SK-N-SH (cell line): ENCODE data around the gene HOXA4. TPM values are rescaled to one million over a fixed set of nuclear protein-coding genes. Genes with fewer than 3 reads are reported as not detected.

Experiments used
- CTCF ChIA-PET: fragments of 300-600, 350-600 bp; formaldehyde crosslinking; extraction: SDS; loops from one replicate; lab custom pipeline; 2021; lab: Yijun Ruan, JAX
- POLR2A ChIA-PET: fragments of 350-600 bp; sonication (Branson Sonifier 250); formaldehyde crosslinking; extraction: SDS; loops from one replicate; lab custom pipeline; 2020; ENCODE audit warnings: antibody characterized with exemption, inconsistent platforms; lab: Yijun Ruan, JAX
- DNase-seq: peaks from one replicate; pipeline ENCODE4 v3.0.0; 2012
- H2AFZ ChIP-seq: fragments of 200-600 bp; sonication (generic); 2 replicates; pipeline ENCODE4 v1.8.1; 2016; ENCODE audit warnings: antibody characterized with exemption, mild to moderate bottlenecking, low read depth
- H3F3A ChIP-seq: fragments of 200-600 bp; sonication (generic); replicated peaks from 2 replicates; pipeline ENCODE3; 2016; ENCODE audit warnings: antibody characterized with exemption, mild to moderate bottlenecking; ENCODE audit not compliant: insufficient read depth
- H3K27ac ChIP-seq, 2 experiments: fragments of 200-500 bp in 1 of 2; fragments of 200-600 bp in 1 of 2; sonication (Bioruptor generic) in 1 of 2; sonication (generic), shearing (Covaris generic) in 1 of 2; 2 replicates each; pipeline versions ENCODE4 v1.5.1 to v1.6.1; 2014 to 2016; ENCODE audit warnings: low read depth in 2 of 2, inconsistent platforms in 1 of 2, low read length in 1 of 2, mild to moderate bottlenecking in 1 of 2, mixed read lengths in 1 of 2
- H3K27me3 ChIP-seq: fragments of 200-600 bp; sonication (generic), shearing (Covaris generic); 2 replicates; pipeline ENCODE4 v1.6.1; 2016; ENCODE audit warnings: mixed run types; ENCODE audit not compliant: insufficient read depth
- H3K36me3 ChIP-seq, 2 experiments: fragments of 200-500 bp in 1 of 2; fragments of 200-600 bp in 1 of 2; sonication (Bioruptor generic) in 1 of 2; sonication (generic) in 1 of 2; replicated peaks in 1 of 2; 2 replicates each; pipeline versions ENCODE3 to v1.5.1; 2014 to 2016; ENCODE audit warnings: low read length in 1 of 2, mild to moderate bottlenecking in 1 of 2; ENCODE audit not compliant: insufficient read depth in 2 of 2, control insufficient read depth in 1 of 2
- H3K4me1 ChIP-seq, 2 experiments: fragments of 200-500 bp in 1 of 2; fragments of 200-600 bp in 1 of 2; sonication (Bioruptor generic) in 1 of 2; sonication (generic), shearing (Covaris generic) in 1 of 2; 2 replicates each; pipeline versions ENCODE4 v1.5.1 to v1.6.1; 2014 to 2016; ENCODE audit warnings: low read depth in 1 of 2, low read length in 1 of 2, mixed run types in 1 of 2; ENCODE audit not compliant: insufficient read depth in 2 of 2, control insufficient read depth in 1 of 2
- H3K4me2 ChIP-seq: fragments of 200-600 bp; sonication (generic), shearing (Covaris generic); 2 replicates; pipeline ENCODE4 v1.6.1; 2017; ENCODE audit warnings: mixed run types
- H3K4me3 ChIP-seq, 2 experiments: fragments of 200-500 bp in 1 of 2; fragments of 200-600 bp in 1 of 2; sonication (Bioruptor generic) in 1 of 2; sonication (generic), shearing (Covaris generic) in 1 of 2; 2 replicates each; pipeline versions ENCODE4 v1.5.1 to v1.8.1; 2014 to 2016; ENCODE audit warnings: low read depth in 2 of 2, inconsistent platforms in 1 of 2, low read length in 1 of 2, mild to moderate bottlenecking in 1 of 2, mixed read lengths in 1 of 2, moderate library complexity in 1 of 2
- H3K79me2 ChIP-seq: fragments of 200-600 bp; sonication (generic); 2 replicates; pipeline ENCODE4 v1.8.1; 2017; ENCODE audit warnings: mild to moderate bottlenecking; ENCODE audit not compliant: insufficient read depth
- H3K9ac ChIP-seq: fragments of 200-600 bp; sonication (generic); 2 replicates; pipeline ENCODE4 v1.6.1; 2017; ENCODE audit warnings: mixed run types
- H3K9me2 ChIP-seq: fragments of 200-600 bp; sonication (generic); 2 replicates; pipeline ENCODE4 v1.6.1; 2017; ENCODE audit warnings: mixed run types
- H3K9me3 ChIP-seq: fragments of 200-600 bp; sonication (generic); 2 replicates; pipeline ENCODE4 v1.6.1; 2017; ENCODE audit warnings: mixed run types, mild to moderate bottlenecking, moderate library complexity
- H4K20me1 ChIP-seq: fragments of 200-600 bp; sonication (generic); 2 replicates; pipeline ENCODE4 v1.6.1; 2017; ENCODE audit warnings: mild to moderate bottlenecking, mixed run types; ENCODE audit not compliant: insufficient read depth
- EP300 ChIP-seq, 2 experiments: IDR thresholded peaks; 2 replicates each; pipeline versions ENCODE4 v1.4.0 to v1.6.1; 2012; ENCODE audit warnings: borderline replicate concordance in 1 of 2, low read depth in 1 of 2, low read length in 1 of 2
- FOSL2 ChIP-seq: IDR thresholded peaks from 2 replicates; pipeline ENCODE4 v1.4.0; 2012; ENCODE audit warnings: low read depth, mild to moderate bottlenecking, moderate library complexity, borderline replicate concordance
- FOXM1 ChIP-seq: IDR thresholded peaks from 2 replicates; pipeline ENCODE4 v1.4.0; 2012; ENCODE audit warnings: low read depth, mild to moderate bottlenecking
- JUND ChIP-seq: IDR thresholded peaks from 2 replicates; pipeline ENCODE4 v1.4.0; 2012
- POLR2AphosphoS5 ChIP-seq: IDR thresholded peaks from 2 replicates; pipeline ENCODE4 v1.6.1; 2012; ENCODE audit warnings: low read depth, low read length
- TAF1 ChIP-seq: IDR thresholded peaks from 2 replicates; pipeline ENCODE4 v1.6.1; 2012; ENCODE audit warnings: low read depth, mild to moderate bottlenecking, low read length, moderate library complexity, borderline replicate concordance
- WGBS: methylation state at CpG from one replicate; pipeline ENCODE4 v1.1.6; 2017; ENCODE audit warnings: low lambda C conversion rate; 5-methylcytosine and 5-hydroxymethylcytosine counted together
- polyA plus RNA-seq, 3 experiments: library from polyadenylated mRNA; depleted of rRNA; stranded (reverse); fragments of >200 nt; gene quantifications; 2 replicates each; pipeline ENCODE4 v1.2.3, GENCODE V29; 2012
- TF ChIP-seq, protein P1 (sequence below): fragments of 200-600 bp; sonication (generic); IDR thresholded peaks from 2 replicates; pipeline ENCODE4 v1.6.1; 2017; ENCODE audit warnings: antibody characterized with exemption, mild to moderate bottlenecking, moderate library complexity
- TF ChIP-seq, protein P2 (sequence below): IDR thresholded peaks from 2 replicates; pipeline ENCODE4 v1.4.0; 2012; ENCODE audit warnings: low read depth, borderline replicate concordance
- TF ChIP-seq, protein P3 (sequence below): fragments of 150-350 bp; IDR thresholded peaks from 2 replicates; pipeline ENCODE4 v1.6.1; 2017; ENCODE audit warnings: antibody characterized with exemption, low read length, low read depth, borderline replicate concordance
- TF ChIP-seq, protein P4 (sequence below): fragments of 150-350 bp; IDR thresholded peaks from 2 replicates; pipeline ENCODE4 v1.6.1; 2016; ENCODE audit warnings: mild to moderate bottlenecking, low read depth, low read length

The HOXA4 gene
- polyA plus RNA-seq, 1 of the 3 experiments (the other 2 are of a cell fraction) = not detected

DNA sequence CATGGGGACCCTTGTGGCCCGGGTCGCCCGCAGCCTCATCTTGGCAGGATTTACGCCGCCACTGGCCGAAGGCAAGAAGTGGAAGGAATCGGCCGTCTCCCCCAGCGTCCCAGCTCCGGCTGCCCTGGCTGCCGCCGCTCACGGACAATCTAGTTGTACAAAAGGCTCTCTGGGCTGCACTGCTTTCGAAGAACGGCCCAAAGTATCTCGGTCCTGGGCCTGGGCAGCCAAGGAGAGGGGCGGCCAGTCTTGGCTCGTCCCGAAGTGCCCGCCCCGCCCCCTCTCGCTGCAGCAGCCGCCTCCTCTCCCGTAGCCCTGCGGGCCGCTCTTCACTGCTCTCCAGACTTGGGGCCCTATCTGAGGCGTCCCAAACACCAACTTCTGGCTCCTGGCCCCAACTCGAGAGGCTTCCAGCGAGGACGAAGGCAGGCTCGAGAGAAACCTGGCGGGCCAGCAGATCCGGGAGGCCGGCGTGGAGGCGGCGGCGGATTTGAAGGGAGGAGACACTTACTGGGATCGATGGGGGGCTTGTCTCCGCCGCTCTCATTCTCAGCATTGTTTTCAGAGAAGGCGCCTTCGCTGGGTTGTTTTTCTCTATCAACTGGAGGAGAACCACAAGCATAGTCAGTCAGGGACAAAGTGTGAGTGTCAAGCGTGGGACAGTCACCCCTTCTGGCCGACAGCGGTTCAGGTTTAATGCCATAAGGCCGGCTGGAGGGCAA is 34.0 kb upstream of the HOXA4 start:
- Histone ChIP-seq H3K9me2 (no peaks in the 10 kb centered on the region), H3F3A (peaks cover 13% of the 10 kb centered on the region), H3K9me3 (no peaks in the 10 kb centered on the region), H3K4me3 (no peak overlapping the region), H4K20me1 (peaks cover 5% of the 10 kb centered on the region), H2AFZ (no peak overlapping the region), H3K4me1 (peaks cover 0 to 8% of the 10 kb centered on the region in 2 experiments; a peak in 1 of 4 replicates), H3K79me2 (no peaks in the 10 kb centered on the region), H3K27ac (no peak overlapping the region), H3K9ac (no peak overlapping the region), H3K36me3 (no peaks in the 10 kb centered on the region), H3K4me2 (0 out of 2 replicates have a peak overlapping the region, but pooled peaks have one; percentile 4), H3K27me3 (peaks cover 91% of the 10 kb centered on the region)
- ChIA-PET POLR2A (no interaction called here), CTCF (interaction anchor here (0.6 to 12.1 kb wide), 4 partner anchors 10 to 1348 kb away, joined by 3 to 270 read pairs (median 104); partner anchors contain the start of genes HOXA10, HOXA3, HOXA5 and HOXA6)
- TF ChIP-seq, protein P1, sequence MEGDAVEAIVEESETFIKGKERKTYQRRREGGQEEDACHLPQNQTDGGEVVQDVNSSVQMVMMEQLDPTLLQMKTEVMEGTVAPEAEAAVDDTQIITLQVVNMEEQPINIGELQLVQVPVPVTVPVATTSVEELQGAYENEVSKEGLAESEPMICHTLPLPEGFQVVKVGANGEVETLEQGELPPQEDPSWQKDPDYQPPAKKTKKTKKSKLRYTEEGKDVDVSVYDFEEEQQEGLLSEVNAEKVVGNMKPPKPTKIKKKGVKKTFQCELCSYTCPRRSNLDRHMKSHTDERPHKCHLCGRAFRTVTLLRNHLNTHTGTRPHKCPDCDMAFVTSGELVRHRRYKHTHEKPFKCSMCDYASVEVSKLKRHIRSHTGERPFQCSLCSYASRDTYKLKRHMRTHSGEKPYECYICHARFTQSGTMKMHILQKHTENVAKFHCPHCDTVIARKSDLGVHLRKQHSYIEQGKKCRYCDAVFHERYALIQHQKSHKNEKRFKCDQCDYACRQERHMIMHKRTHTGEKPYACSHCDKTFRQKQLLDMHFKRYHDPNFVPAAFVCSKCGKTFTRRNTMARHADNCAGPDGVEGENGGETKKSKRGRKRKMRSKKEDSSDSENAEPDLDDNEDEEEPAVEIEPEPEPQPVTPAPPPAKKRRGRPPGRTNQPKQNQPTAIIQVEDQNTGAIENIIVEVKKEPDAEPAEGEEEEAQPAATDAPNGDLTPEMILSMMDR = peak; percentile 34; the same call in 1 of the 2 replicates
- TF ChIP-seq JUND = no peak
- DNase-seq = no peak
- 15% methylated on average over 33 of the region's 47 CpGs for WGBS

DNA sequence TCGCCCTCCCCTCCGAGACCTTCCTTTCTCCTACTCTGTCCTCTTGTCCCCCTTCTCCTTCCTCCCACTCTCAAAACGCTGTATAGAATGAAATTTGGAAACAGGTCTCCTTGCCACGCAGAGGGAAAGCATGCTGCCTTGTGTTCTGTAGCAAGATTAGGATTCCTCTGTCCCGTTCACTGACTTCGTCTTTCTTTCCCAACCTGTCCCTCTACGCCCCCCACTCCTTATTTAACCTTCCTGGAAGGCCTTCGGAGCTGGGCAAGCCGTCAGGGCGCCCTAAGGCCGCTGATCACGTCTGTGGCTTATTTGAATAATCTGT is 33.4 kb upstream of the HOXA4 start:
- Histone ChIP-seq H3F3A (peaks cover 13% of the 10 kb centered on the region), H3K4me1 (peaks cover 0 to 8% of the 10 kb centered on the region in 2 experiments; a peak in 1 of 4 replicates), H3K27ac (no peak overlapping the region), H3K9me2 (no peaks in the 10 kb centered on the region), H3K27me3 (peaks cover 91% of the 10 kb centered on the region), H3K4me2 (no peak overlapping the region), H3K79me2 (no peaks in the 10 kb centered on the region), H2AFZ (no peak overlapping the region), H4K20me1 (peaks cover 5% of the 10 kb centered on the region), H3K36me3 (no peaks in the 10 kb centered on the region), H3K9ac (no peak overlapping the region), H3K9me3 (no peaks in the 10 kb centered on the region), H3K4me3 (no peak overlapping the region)
- CTCF ChIA-PET = interaction anchor here (0.6 to 12.1 kb wide), 5 partner anchors 11 to 1349 kb away, joined by 3 to 270 read pairs (median 31); partner anchors contain the start of genes HOXA10, HOXA3, HOXA5 and HOXA6
- TF ChIP-seq, protein P2, sequence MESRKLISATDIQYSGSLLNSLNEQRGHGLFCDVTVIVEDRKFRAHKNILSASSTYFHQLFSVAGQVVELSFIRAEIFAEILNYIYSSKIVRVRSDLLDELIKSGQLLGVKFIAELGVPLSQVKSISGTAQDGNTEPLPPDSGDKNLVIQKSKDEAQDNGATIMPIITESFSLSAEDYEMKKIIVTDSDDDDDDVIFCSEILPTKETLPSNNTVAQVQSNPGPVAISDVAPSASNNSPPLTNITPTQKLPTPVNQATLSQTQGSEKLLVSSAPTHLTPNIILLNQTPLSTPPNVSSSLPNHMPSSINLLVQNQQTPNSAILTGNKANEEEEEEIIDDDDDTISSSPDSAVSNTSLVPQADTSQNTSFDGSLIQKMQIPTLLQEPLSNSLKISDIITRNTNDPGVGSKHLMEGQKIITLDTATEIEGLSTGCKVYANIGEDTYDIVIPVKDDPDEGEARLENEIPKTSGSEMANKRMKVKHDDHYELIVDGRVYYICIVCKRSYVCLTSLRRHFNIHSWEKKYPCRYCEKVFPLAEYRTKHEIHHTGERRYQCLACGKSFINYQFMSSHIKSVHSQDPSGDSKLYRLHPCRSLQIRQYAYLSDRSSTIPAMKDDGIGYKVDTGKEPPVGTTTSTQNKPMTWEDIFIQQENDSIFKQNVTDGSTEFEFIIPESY = no peak
- TF ChIP-seq, protein P3, sequence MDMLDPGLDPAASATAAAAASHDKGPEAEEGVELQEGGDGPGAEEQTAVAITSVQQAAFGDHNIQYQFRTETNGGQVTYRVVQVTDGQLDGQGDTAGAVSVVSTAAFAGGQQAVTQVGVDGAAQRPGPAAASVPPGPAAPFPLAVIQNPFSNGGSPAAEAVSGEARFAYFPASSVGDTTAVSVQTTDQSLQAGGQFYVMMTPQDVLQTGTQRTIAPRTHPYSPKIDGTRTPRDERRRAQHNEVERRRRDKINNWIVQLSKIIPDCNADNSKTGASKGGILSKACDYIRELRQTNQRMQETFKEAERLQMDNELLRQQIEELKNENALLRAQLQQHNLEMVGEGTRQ = no peak
- TF ChIP-seq, protein P1 = no peak; the same call in 1 of the 2 replicates
- TF ChIP-seq EP300 (IDR thresholded peaks at IDR 0.05; ENCODE audit: borderline replicate concordance in 1 of 2, low read depth in 1 of 2, low read length in 1 of 2) (no peak), TAF1 (no peak), FOSL2 (no peak), JUND (no peak), POLR2AphosphoS5 (no peak), FOXM1 (no peak)
- TF ChIP-seq, protein P4, sequence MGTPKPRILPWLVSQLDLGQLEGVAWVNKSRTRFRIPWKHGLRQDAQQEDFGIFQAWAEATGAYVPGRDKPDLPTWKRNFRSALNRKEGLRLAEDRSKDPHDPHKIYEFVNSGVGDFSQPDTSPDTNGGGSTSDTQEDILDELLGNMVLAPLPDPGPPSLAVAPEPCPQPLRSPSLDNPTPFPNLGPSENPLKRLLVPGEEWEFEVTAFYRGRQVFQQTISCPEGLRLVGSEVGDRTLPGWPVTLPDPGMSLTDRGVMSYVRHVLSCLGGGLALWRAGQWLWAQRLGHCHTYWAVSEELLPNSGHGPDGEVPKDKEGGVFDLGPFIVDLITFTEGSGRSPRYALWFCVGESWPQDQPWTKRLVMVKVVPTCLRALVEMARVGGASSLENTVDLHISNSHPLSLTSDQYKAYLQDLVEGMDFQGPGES = no peak
- POLR2A ChIA-PET = no interaction called here
- DNase-seq = no peak
- 29% methylated on average over 12 of the region's 12 CpGs for WGBS
